ENCODE measurements around the gene GUCA2B. TPM values are rescaled to one million over a fixed set of nuclear protein-coding genes. Genes with fewer than 3 reads are reported as not detected.

Gene GUCA2B
- total RNA-seq, 1 donor from 2014 or later, result not detected

GRCh38 chr1:42141978-42142377 lies 11.2 kb upstream of the GUCA2B start:
- Histone ChIP-seq H2AFZ (ENCODE audit: low read depth, low read length) (no peak overlapping the region), H3K9me3 (ENCODE audit: insufficient read depth, low read depth, low read length) (no peaks in the 10 kb centered on the region), H4K20me1 (ENCODE audit: insufficient read depth, low read length) (no peaks in the 10 kb centered on the region), H3K79me2 (ENCODE audit: insufficient read depth, low read length) (no peaks in the 10 kb centered on the region), H3K4me2 (ENCODE audit: low read length) (no peak overlapping the region), H3K36me3 (ENCODE audit: insufficient read depth, low read length) (no peaks in the 10 kb centered on the region), H3K9ac (ENCODE audit: low read length) (no peak overlapping the region), H3K4me1 (ENCODE audit: insufficient read depth, low read length) (no peaks in the 10 kb centered on the region), H3K27me3 (ENCODE audit: insufficient read depth, low read length) (peaks cover 13% of the 10 kb centered on the region), H3K4me3 (ENCODE audit: insufficient read depth, low read depth, low read length) (no peak overlapping the region), H3K27ac (ENCODE audit: low read depth, low read length) (no peak overlapping the region)
- no peaks in the 10 kb centered on the region for H3K36me3 Mint-ChIP-seq (ENCODE audit: low read depth, unreplicated experiment)
- H3K27me3 Mint-ChIP-seq (ENCODE audit: low read depth, unreplicated experiment), result peaks cover 19% of the 10 kb centered on the region
- H3K9me3 Mint-ChIP-seq (ENCODE audit: unreplicated experiment), result no peaks in the 10 kb centered on the region
- peaks cover 2% of the 10 kb centered on the region for H3K4me1 Mint-ChIP-seq (ENCODE audit: low read depth, unreplicated experiment)
- no peak overlapping the region for H3K4me3 Mint-ChIP-seq (ENCODE audit: unreplicated experiment)
- TF ChIP-seq CTCF (IDR thresholded peaks at IDR 0.05; ENCODE audit: insufficient read depth, low read depth, low read length), result no peak
- no peak for TF ChIP-seq EZH2 (IDR thresholded peaks at IDR 0.05; ENCODE audit: insufficient read depth, low read length)
- DNase-seq (ENCODE audit: low read depth), result no peak
- no peak overlapping the region for H3K27ac Mint-ChIP-seq (ENCODE audit: unreplicated experiment)
- no peak for FAIRE-seq

- no peaks in the 10 kb centered on the region for H3K9me3 Mint-ChIP-seq (ENCODE audit: unreplicated experiment)
- TF ChIP-seq CTCF (IDR thresholded peaks at IDR 0.05; ENCODE audit: insufficient read depth, low read depth, low read length) (no peak), EZH2 (IDR thresholded peaks at IDR 0.05; ENCODE audit: insufficient read depth, low read length) (no peak)
- DNase-seq (ENCODE audit: low read depth), result no peak
Measured at GRCh38 chr1:42142894-42143675, 10.1 kb upstream of the GUCA2B start.

More at GRCh38 chr1:42142894-42143675, 10.1 kb upstream of the GUCA2B start:
- no peaks in the 10 kb centered on the region for H3K36me3 ChIP-seq (ENCODE audit: insufficient read depth, low read length)
- H3K9me3 ChIP-seq (ENCODE audit: insufficient read depth, low read depth, low read length), result no peaks in the 10 kb centered on the region
- peaks cover 19% of the 10 kb centered on the region for H3K27me3 Mint-ChIP-seq (ENCODE audit: low read depth, unreplicated experiment)
- H2AFZ ChIP-seq (ENCODE audit: low read depth, low read length), result no peak overlapping the region
- H3K4me3 Mint-ChIP-seq (ENCODE audit: unreplicated experiment), result no peak overlapping the region
- no peaks in the 10 kb centered on the region for H3K79me2 ChIP-seq (ENCODE audit: insufficient read depth, low read length)
- no peak for FAIRE-seq
- no peak overlapping the region for H3K27ac ChIP-seq (ENCODE audit: low read depth, low read length)
- H3K27ac Mint-ChIP-seq (ENCODE audit: unreplicated experiment), result no peak overlapping the region
- no peak overlapping the region for H3K4me3 ChIP-seq (ENCODE audit: insufficient read depth, low read depth, low read length)
- H3K36me3 Mint-ChIP-seq (ENCODE audit: low read depth, unreplicated experiment), result no peaks in the 10 kb centered on the region
- no peak overlapping the region for H3K4me2 ChIP-seq (ENCODE audit: low read length)
- no peaks in the 10 kb centered on the region for H3K4me1 ChIP-seq (ENCODE audit: insufficient read depth, low read length)
- H3K9ac ChIP-seq (ENCODE audit: low read length), result no peak overlapping the region
- peaks cover 21% of the 10 kb centered on the region for H3K27me3 ChIP-seq (ENCODE audit: insufficient read depth, low read length)
- H3K4me1 Mint-ChIP-seq (ENCODE audit: low read depth, unreplicated experiment), result peaks cover 2% of the 10 kb centered on the region
- H4K20me1 ChIP-seq (ENCODE audit: insufficient read depth, low read length), result no peaks in the 10 kb centered on the region
